HepG2 (cell line): ENCODE results near the gene FGF21. TPM values are rescaled to one million over a fixed set of nuclear protein-coding genes. Genes with fewer than 3 reads are reported as not detected.

Experiments used
- CHD2 ChIP-seq: IDR thresholded peaks from 2 replicates; pipeline ENCODE4 v1.6.1; 2011; ENCODE audit warnings: low read depth, low read length, improper control_type of control experiment
- DNMT3B ChIP-seq: conservative IDR thresholded peaks from 2 replicates; pipeline ENCODE4 v1.6.1; 2016; ENCODE audit warnings: missing biosample characterization, control low read depth
- JUND ChIP-seq: sonication (generic); formaldehyde crosslinking; IDR thresholded peaks from 2 replicates; pipeline ENCODE4 v1.8.0; 2022; ENCODE audit warnings: mild to moderate bottlenecking, missing genetic modification reagents
- NFYC ChIP-seq: IDR thresholded peaks from 2 replicates; pipeline ENCODE4 v1.6.1; 2016; ENCODE audit warnings: missing genetic modification reagents, missing compliant biosample characterization
- PAWR ChIP-seq: sonication (generic); formaldehyde crosslinking; IDR thresholded peaks from 2 replicates; pipeline ENCODE4 v1.4.0; 2020; ENCODE audit warnings: missing genetic modification reagents, mild to moderate bottlenecking, borderline replicate concordance
- RFX1 ChIP-seq: fragments of 450-650 bp; IDR thresholded peaks from 2 replicates; pipeline ENCODE4 v1.6.1; 2017
- SP140L ChIP-seq: sonication (generic); formaldehyde crosslinking; IDR thresholded peaks from 2 replicates; pipeline ENCODE4 v1.4.0; 2020; ENCODE audit warnings: missing genetic modification reagents, borderline replicate concordance
- TBL1XR1 ChIP-seq: fragments of 150-350 bp; IDR thresholded peaks from 2 replicates; pipeline ENCODE4 v1.6.1; 2014; ENCODE audit warnings: borderline replicate concordance, low read length; ENCODE audit not compliant: partially characterized antibody
- TCF12 ChIP-seq, 2 experiments: fragments of 450-650 bp in 1 of 2; sonication (generic) in 1 of 2; formaldehyde crosslinking in 1 of 2; IDR thresholded peaks; 2 replicates each; pipeline versions ENCODE4 v1.6.1 to v1.8.0; 2017 to 2022; ENCODE audit warnings: antibody characterized with exemption in 1 of 2, mild to moderate bottlenecking in 1 of 2, missing genetic modification reagents in 1 of 2, moderate library complexity in 1 of 2
- XRCC5 ChIP-seq: fragments of 200-400 bp; formaldehyde crosslinking; optimal IDR thresholded peaks from 2 replicates; pipeline ENCODE3; 2017; ENCODE audit warnings: mild to moderate bottlenecking, low read length
- ZMYM3 ChIP-seq: sonication (generic); formaldehyde crosslinking; IDR thresholded peaks from 2 replicates; pipeline ENCODE4 v1.5.1; 2020; ENCODE audit warnings: mild to moderate bottlenecking, missing genetic modification reagents
- ZNF136 ChIP-seq: sonication (generic); formaldehyde crosslinking; IDR thresholded peaks from 2 replicates; pipeline ENCODE4 v1.8.1; 2022; ENCODE audit warnings: low read depth, mild to moderate bottlenecking, moderate library complexity, missing genetic modification reagents
- ZNF431 ChIP-seq: sonication (generic); formaldehyde crosslinking; IDR thresholded peaks from 2 replicates; pipeline ENCODE4 v1.9.0; 2022; ENCODE audit warnings: missing genetic modification reagents, low read depth, mild to moderate bottlenecking, borderline replicate concordance
- ZNF674 ChIP-seq: sonication (generic); formaldehyde crosslinking; IDR thresholded peaks from 2 replicates; pipeline ENCODE4 v1.5.0; 2020; ENCODE audit warnings: low read depth, mild to moderate bottlenecking, missing genetic modification reagents
- polyA plus RNA-seq, 8 experiments: library from polyadenylated mRNA; depleted of rRNA in 3 of 8; stranded (reverse) in 7 of 8; unstranded in 1 of 8; fragments of >200 nt; fragmentation: Illumina TruSeq in 4 of 8; extraction: Trizol in 4 of 8; gene quantifications; 2 replicates each; pipeline versions ENCODE4 v1.2.1 to v1.2.3, GENCODE V29; 2011 to 2016; ENCODE audit warnings: low read depth in 4 of 8, missing spikeins in 1 of 8, mixed read lengths in 1 of 8; ENCODE audit not compliant: insufficient read depth in 1 of 8
- total RNA-seq, 5 experiments: library from RNA; depleted of rRNA; stranded (reverse); fragments of >200 nt; fragmentation: Illumina TruSeq; extraction: Trizol; gene quantifications; 2 replicates each; pipeline ENCODE4 v1.2.3, GENCODE V29; 2016; ENCODE audit warnings: low read depth in 1 of 5
- TF ChIP-seq, protein P1 (sequence below): sonication (generic); formaldehyde crosslinking; IDR thresholded peaks from 2 replicates; pipeline ENCODE4 v1.8.0; 2022; ENCODE audit warnings: mild to moderate bottlenecking, missing genetic modification reagents, borderline replicate concordance
- TF ChIP-seq, protein P2 (sequence below): sonication (generic); formaldehyde crosslinking; IDR thresholded peaks from 2 replicates; pipeline ENCODE4 v1.4.0; 2020; ENCODE audit warnings: missing genetic modification reagents
- TF ChIP-seq, protein P3 (sequence below): sonication (generic); formaldehyde crosslinking; IDR thresholded peaks from 2 replicates; pipeline ENCODE4 v1.5.0; 2020; ENCODE audit warnings: mild to moderate bottlenecking, low read depth, missing genetic modification reagents, borderline replicate concordance
- TF ChIP-seq, protein P4 (sequence below): sonication (generic); formaldehyde crosslinking; IDR thresholded peaks from 2 replicates; pipeline ENCODE4 v1.8.1; 2023; ENCODE audit warnings: missing genetic modification reagents, inconsistent platforms, borderline replicate concordance
- TF ChIP-seq, protein P5 (sequence below): sonication (generic); formaldehyde crosslinking; IDR thresholded peaks from 2 replicates; pipeline ENCODE4 v1.8.1; 2023; ENCODE audit warnings: mild to moderate bottlenecking, missing genetic modification reagents, borderline replicate concordance
- TF ChIP-seq, protein P6 (sequence below): sonication (generic); formaldehyde crosslinking; IDR thresholded peaks from 2 replicates; pipeline ENCODE4 v1.8.1; 2023; ENCODE audit warnings: missing genetic modification reagents, mild to moderate bottlenecking, borderline replicate concordance
- TF ChIP-seq, protein P7 (sequence below): sonication (generic); formaldehyde crosslinking; IDR thresholded peaks from 2 replicates; pipeline ENCODE4 v1.5.0; 2020; ENCODE audit warnings: missing genetic modification reagents

The FGF21 gene
- total and polyA plus RNA-seq, 2 of the 13 experiments (the other 11 are each of a cell fraction or from before 2014, with no cell fraction given) = 0.17 TPM; not detected in 1

DNA sequence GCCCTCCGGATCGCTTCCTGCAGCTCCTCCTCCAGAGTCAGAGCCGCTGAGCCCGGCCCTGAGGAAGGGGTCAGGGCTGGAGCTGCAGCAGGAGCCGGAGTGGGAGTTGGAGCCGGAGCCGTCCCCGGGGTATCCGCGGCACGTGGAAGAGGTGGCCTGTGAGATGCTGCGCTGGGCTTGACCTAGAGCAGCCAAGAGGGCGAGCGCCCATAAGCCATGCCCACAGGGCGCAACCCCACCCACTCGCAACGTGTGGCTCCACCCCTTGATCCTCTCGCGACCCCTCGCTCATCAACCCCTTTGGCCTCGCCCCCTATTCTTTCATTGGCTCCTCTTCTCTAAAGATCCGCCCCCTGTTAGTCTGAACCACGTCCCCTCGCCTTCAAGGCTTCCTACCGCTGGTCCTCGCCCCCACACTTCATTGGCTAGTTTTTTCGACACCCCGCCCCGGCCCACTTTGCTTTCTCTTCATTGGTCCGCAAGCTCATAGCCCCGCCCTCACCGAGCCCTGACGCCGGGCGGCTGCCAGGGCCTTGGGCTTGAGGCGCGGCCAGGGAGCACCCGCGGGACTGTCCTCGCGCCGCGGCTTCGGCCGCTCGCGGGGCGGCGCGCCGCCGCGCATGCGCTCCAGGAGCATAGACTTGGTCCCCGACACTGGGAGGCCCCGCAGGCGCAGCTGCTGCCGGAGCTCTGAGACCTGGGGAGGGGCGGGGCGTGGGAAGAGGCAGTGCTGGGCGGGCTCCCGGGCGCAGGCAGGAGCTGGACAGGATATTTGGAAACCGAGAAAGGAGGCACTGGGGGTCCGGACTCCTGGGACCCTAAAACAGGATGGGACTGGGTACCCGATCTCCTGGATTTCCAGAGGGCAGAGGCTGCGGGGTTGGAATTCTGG lies 41.2 kb upstream of the FGF21 start (continued):
- TF ChIP-seq, protein P1, sequence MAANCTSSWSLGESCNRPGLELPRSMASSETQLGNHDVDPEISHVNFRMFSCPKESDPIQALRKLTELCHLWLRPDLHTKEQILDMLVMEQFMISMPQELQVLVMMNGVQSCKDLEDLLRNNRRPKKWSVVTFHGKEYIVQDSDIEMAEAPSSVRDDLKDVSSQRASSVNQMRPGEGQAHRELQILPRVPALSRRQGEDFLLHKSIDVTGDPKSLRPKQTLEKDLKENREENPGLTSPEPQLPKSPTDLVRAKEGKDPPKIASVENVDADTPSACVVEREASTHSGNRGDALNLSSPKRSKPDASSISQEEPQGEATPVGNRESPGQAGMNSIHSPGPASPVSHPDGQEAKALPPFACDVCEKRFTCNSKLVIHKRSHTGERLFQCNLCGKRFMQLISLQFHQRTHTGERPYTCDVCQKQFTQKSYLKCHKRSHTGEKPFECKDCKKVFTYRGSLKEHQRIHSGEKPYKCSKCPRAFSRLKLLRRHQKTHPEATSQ (CRISPR knock-in tag) = no peak
- TF ChIP-seq, protein P2, sequence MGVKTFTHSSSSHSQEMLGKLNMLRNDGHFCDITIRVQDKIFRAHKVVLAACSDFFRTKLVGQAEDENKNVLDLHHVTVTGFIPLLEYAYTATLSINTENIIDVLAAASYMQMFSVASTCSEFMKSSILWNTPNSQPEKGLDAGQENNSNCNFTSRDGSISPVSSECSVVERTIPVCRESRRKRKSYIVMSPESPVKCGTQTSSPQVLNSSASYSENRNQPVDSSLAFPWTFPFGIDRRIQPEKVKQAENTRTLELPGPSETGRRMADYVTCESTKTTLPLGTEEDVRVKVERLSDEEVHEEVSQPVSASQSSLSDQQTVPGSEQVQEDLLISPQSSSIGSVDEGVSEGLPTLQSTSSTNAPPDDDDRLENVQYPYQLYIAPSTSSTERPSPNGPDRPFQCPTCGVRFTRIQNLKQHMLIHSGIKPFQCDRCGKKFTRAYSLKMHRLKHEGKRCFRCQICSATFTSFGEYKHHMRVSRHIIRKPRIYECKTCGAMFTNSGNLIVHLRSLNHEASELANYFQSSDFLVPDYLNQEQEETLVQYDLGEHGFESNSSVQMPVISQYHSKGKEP (CRISPR knock-in tag) = no peak
- TF ChIP-seq, protein P3, sequence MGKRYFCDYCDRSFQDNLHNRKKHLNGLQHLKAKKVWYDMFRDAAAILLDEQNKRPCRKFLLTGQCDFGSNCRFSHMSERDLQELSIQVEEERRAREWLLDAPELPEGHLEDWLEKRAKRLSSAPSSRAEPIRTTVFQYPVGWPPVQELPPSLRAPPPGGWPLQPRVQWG = no peak
- TF ChIP-seq ZNF431 (CRISPR knock-in tag) = no peak
- no peak for TF ChIP-seq RFX1
- TF ChIP-seq TCF12 (IDR thresholded peaks at IDR 0.05) = no peak
- 0 out of 2 replicates have a peak, but pooled peaks have one; percentile 33 for TF ChIP-seq TCF12 (CRISPR knock-in tag; IDR thresholded peaks at IDR 0.05)
- TF ChIP-seq, protein P4, sequence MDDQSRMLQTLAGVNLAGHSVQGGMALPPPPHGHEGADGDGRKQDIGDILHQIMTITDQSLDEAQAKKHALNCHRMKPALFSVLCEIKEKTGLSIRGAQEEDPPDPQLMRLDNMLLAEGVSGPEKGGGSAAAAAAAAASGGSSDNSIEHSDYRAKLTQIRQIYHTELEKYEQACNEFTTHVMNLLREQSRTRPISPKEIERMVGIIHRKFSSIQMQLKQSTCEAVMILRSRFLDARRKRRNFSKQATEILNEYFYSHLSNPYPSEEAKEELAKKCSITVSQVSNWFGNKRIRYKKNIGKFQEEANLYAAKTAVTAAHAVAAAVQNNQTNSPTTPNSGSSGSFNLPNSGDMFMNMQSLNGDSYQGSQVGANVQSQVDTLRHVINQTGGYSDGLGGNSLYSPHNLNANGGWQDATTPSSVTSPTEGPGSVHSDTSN (CRISPR knock-in tag) = no peak
- no peak for TF ChIP-seq PAWR (CRISPR knock-in tag)
- TF ChIP-seq TBL1XR1 = no peak
- TF ChIP-seq ZMYM3 (CRISPR knock-in tag) = no peak
- TF ChIP-seq, protein P5, sequence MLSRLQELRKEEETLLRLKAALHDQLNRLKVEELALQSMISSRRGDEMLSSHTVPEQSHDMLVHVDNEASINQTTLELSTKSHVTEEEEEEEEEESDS (CRISPR knock-in tag) = no peak
- TF ChIP-seq ZNF674 (CRISPR knock-in tag) = no peak
- TF ChIP-seq DNMT3B (CRISPR knock-in tag) = no peak
- TF ChIP-seq CHD2 = no peak
- TF ChIP-seq, protein P6, sequence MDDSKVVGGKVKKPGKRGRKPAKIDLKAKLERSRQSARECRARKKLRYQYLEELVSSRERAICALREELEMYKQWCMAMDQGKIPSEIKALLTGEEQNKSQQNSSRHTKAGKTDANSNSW (CRISPR knock-in tag) = no peak
- TF ChIP-seq, protein P7, sequence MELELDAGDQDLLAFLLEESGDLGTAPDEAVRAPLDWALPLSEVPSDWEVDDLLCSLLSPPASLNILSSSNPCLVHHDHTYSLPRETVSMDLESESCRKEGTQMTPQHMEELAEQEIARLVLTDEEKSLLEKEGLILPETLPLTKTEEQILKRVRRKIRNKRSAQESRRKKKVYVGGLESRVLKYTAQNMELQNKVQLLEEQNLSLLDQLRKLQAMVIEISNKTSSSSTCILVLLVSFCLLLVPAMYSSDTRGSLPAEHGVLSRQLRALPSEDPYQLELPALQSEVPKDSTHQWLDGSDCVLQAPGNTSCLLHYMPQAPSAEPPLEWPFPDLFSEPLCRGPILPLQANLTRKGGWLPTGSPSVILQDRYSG = no peak
- TF ChIP-seq NFYC (CRISPR knock-in tag) = peak; percentile 88
- peak; percentile 60 for TF ChIP-seq XRCC5
- TF ChIP-seq JUND (CRISPR knock-in tag) = no peak
- TF ChIP-seq ZNF136 = no peak
- no peak for TF ChIP-seq SP140L
